GM19397 (cell line): ENCODE measurements around the gene KIAA1755.

Experiments
- ATAC-seq: cut with Tn5 transposase; IDR thresholded peaks from one replicate; pipeline ENCODE4 v1.9.1; 2021; ENCODE audit warnings: mild to moderate bottlenecking, moderate library complexity; ENCODE audit not compliant: unreplicated experiment

KIAA1755 gene, protein sequence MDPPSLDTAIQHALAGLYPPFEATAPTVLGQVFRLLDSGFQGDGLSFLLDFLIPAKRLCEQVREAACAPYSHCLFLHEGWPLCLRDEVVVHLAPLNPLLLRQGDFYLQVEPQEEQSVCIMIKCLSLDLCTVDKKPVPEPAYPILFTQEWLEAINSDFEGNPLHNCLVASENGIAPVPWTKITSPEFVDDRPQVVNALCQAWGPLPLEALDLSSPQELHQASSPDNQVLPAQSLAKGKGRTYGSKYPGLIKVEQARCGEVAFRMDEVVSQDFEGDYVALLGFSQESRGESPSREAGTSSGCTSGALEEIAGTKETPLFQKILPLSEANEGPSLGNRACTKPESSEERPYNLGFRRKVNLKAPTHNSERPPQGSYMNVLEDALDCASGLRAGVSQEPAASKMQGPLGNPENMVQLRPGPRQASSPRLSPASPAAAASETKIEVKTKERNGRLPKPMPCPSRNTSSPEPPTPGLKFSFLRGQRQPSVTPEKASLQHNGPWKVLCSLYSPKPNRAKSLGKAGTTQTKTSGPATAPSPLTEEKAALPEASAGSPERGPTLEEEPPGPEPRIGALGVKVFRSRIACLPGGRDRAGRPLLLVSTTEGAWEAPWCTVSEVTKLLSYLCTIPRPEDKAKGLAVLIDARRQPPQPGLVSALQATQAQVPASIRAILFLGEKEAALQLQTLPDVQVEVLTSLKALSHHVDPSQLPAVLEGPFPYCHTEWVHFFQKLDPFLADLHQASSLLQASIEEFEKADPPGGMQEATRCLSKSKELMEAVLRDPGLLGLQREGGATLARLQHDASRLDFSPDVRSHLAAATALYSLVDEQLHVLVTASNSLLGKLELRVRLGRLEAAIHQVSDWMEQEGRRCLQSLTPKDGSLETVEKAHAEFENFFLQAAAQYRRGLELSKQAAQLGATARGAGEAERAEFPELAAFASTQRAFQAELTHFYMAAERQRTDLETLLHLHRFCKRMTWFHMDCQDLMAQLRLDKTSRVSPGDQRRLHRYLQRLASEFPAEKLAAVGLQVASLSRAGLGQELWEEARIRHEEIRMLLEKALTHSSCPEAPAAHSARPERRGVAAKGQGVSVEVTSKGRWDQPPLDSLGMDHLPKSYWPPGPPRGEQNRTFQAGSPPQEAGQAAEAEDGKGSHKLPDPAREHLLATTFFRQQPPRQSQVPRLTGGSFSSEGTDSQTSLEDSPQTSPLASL

DNA sequence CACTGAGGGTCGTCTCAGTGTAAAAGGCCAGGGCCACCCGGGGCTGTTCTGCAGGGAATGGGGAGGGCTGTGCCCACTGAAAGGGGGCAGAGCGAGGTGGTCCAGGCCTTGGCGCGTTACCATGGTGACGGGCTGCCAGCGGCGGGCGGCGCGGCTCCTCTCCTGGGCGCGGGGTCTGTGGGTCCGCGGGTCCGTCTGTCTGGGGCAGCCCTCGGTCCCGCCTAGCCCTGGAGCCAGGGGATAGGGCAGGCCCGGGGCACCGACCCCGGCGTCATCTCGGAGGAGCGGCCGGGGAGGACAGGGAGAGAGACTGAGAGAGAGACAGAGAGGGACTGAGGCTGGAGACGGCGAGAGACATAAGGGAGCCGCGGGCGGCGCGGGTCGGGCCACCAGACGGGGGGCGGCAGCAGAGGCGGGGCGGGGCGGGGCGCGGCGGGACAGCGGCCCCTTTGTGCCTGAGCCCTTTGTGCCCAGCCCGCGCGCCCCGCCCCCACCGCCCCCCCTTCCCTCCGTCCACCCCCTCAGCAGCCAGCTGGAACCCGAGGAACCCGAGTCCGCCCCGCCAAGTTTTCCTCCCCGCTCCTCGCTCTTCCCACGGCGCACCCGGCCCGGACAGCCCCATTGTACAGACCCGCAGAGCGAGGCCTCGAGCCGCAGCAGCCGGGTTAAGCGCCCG lies at the start of gene KIAA1755:
Gene KIAA1755, minus strand, starts transcription at position 358 of the 676 bp plus-strand sequence. Its CDS starts 235 bp downstream, at position 123.
- ATAC-seq, result no peak

DNA sequence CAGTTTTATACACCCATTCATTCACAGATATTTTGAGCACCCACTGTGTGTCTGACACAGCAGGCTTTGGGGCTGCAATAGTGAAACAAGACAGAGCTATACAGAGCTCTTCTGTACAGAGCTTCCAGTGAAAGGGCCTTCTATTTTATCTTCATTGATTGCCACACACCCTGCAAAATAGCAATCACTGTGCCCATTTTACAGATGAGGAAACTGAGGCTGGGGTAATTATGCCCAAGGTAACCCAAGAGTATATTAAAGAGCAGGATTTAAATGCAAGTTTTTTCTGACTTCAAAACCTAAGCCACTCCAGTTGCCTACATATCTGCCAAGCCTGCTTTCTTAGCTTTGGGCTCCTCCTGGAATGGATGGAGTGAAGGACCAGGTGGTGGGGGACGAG lies 47.9 kb upstream of the KIAA1755 start:
- ATAC-seq, result no peak

DNA sequence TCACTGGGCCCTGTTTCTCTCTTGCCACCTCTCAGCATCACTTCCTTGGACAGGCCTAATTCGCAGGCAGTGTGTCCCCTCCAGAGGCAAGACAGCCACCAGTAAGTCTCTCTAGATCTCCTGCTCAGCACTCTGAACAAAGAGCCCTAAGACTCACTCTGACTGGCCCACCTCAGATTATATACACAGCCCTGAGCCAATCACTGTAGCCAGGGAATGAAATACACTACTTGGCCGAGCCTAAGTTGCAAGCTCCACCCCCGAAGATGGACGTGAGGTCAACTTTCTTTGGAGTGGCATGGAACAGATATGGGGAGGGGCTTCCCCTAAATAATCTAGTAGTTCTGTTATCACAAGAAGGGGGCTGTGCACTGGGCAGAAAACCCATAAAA lies 47.5 kb upstream of the KIAA1755 start:
- ATAC-seq, result no peak

DNA sequence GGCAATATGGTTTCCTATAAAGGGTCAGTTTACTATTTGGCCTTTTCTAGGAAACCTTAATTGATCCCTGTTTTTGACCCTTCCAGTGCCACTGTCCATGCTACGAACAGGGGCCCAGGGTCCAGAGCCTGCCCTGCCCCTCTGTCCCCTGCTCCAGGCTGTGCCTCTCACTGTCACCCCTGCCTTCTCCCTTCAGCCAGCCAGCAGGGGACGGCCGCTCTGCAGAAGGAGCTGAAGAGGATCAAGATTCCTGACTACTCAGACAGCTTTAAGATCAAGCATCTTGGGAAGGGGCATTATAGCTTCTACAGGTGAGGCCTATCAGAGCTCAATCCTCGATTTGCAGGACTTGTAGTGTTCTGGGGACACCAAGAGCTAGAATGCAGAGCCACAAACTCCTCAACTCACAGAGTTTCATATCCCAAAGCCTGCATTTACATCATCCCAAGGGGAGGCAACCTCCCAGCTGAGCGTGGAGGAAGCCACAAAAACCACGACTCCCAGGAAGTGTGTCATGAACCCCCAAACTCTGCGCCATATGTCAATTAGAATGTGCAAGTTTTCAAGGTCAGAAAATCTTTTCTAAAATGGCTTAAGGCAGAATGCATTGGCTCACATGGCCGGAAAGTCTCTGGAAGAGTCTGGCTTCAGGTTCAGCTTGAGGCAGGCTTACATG lies 47.0 kb upstream of the KIAA1755 start:
- ATAC-seq, result no peak

DNA sequence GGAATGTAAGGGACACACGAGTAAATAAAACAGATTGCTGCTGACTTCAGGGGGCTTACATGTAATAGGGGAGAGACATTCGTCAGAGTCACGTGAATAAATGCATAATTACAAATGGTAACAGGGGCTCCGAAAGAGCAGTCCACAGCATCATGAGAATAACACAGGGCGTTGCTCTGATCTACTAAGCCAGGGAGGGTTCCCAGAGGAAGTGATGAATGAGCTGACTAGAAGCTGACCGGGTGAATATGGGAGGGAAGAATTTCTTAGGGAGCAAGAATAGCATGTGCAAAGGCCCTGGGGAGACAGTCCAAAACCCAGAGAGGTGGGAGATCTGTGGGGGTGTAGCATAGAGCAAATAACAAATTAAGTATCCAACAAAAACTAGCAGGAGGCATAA lies 45.8 kb upstream of the KIAA1755 start:
- ATAC-seq, result no peak

DNA sequence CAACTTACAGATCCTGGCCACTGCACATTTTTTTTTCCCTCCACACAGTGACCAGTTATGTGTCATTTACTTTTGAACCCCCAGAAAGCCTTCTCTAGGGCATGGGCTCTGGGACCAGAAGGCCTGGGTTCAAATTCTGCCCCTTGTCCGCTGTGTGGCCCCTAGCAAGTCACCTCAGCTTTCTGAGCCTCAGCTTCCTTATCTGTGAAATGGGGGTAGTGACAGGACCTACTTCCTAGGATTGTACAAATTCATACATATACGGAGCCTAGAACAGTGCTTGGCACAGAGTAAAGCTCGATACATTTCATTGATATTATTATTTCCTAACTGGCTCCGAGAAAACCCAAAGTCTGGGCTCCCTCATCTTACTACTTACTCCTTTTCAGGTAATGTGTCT lies 45.0 kb upstream of the KIAA1755 start:
- no peak for ATAC-seq

DNA sequence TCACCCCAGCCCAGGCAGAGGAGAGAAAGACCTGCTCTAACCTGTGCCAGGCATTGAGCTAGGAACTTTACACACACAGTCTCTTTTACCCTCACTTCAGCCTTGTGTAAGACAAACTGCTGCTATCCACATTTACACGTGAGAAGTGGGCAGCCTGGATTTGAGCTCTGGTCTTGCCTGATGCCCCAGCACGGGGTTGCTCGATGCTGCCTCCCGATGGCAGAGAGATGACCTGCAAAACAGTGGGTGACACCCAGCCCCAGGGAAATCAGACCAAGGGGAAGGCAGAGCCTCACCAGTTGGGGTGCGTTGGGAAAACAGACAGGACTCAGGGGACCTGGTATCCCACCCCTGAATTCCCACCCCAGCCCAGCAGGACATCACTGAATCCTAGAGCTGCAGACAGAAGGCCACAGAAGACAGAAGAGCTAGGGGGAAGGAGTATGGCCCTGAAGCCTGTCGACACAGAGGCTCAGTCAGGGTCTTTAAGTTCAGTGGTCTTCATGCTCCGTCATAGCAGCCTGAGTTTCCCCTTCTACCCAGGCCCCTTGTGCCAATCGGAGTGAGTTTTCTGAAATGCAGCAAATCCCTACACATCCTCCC lies 44.4 kb upstream of the KIAA1755 start:
- no peak for ATAC-seq

DNA sequence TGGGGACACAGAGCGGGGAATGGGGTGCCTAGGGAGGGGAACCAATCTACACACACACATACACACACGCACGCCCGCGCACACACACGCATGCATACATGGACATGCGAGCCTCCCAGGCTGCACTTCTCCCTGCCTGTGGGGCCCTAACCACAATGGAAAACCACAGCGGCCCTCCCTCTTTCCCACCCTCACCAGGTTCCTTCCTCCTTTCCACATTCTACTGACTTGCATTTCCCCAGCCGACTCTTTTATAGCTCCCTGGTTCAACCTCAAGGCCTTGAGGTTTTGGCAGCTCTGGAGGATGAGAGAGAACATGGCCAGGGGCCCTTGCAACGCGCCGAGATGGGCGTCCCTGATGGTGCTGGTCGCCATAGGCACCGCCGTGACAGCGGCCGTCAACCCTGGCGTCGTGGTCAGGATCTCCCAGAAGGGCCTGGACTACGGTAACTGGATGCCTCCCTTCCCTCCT lies 43.4 kb upstream of the KIAA1755 start, which contains the start of gene BPI:
Gene BPI, plus strand, starts transcription at position 249 of the 472 bp plus-strand sequence. Its CDS starts 68 bp downstream, at position 317.
- no peak for ATAC-seq

DNA sequence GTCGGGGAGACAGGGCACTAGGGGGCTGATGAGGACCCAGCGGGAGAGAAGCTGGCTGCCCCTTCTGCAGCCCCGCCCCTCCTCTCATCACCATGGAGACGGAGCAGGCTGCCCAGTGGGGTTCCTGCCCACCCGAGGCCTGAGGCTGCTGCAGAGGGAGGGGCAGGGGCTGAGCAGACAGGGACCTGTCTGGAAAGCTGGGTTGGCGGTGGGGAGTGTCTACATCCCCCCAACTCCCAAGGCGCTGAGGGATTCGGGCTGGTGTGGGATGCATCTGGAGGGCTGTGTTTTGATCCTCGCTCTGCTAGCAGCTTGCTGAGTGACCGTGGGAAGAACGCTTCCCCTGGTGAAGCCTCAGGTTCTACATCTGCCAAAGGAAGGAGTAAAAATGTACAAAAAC lies 42.3 kb upstream of the KIAA1755 start:
- ATAC-seq, result no peak

DNA sequence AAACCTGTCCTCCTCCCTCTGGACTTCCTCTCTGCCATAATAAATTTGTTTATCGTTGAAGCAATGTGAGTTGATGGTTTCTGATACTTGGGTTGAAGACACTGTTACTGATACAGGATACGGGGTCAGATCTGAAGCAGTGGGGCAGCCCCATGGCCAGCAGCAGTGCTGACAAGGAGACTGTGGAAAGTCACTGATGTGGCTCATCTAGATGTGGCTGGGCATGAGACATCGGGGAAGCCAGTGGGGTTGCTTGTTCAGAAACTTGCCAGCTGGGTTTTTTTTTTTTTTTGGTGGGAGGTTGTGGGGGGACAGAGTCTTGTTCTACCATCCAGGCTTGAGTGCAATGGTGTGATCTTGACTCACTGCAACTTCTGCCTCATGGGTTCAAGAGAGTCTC lies 40.8 kb upstream of the KIAA1755 start:
- ATAC-seq, result no peak

DNA sequence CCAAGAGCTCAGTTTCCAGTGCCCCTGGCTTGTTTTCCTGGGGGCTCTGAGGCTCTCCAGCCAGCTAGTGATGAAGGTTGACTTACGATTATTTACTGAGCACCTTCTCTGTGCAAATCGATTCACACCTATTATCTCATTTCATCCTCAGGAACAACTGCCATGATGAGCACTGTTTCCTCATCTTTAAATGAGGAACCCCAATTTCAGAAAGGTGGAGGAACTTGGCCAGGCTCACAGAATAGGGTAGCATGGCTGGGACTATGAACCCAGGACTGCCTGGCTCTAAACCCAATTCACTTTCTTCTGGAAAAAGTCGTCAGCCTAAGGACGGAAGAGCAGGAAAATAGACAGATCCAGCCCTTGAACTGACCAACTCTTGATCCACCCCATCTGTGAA lies 39.9 kb upstream of the KIAA1755 start:
- no peak for ATAC-seq

DNA sequence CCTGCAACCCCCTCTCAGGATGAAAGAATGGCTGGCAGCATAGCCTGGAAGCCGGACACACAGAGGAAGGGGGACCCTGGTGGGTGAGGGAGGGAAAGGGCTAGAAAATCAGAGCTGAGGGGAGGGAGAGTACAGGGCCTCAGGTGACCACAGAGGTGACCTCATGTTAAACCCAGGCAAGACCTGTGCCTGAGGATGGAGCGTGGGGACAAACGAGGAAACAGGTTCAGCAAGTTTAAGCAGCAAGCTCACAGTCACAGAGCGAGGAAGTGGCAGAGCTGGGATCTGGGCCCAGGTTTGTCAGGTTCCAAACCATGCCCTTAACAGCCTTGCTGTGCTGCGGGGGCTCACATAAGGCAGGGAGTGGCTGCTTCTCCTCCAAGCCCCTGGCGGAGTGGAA lies 39.4 kb upstream of the KIAA1755 start:
- ATAC-seq, result no peak

DNA sequence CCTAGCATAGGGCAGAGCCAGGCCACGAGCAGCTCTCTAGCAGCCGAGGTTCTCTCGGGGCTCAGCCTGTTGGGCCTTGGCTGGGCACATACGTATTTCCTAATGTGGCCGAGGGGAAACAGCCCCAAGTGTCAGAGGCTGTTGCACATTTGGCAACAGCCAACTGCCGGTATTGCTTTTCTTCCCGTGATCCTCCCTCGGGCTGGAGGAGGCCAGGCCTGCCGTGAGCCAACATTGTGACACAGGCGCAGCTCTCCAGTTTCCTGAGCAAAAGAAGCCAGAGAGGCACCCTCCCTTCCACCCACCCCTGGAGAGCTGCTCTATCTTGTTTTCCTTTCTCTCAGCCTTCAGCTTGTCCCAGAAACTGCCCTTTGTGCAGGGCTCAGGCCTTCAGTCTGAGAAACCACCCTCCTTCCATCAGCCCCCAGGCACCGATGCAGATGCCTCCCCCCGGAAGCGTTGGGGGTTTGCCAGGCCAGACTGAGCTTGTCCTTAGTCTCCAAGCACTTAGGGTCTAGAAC lies 38.3 kb upstream of the KIAA1755 start:
- no peak for ATAC-seq

DNA sequence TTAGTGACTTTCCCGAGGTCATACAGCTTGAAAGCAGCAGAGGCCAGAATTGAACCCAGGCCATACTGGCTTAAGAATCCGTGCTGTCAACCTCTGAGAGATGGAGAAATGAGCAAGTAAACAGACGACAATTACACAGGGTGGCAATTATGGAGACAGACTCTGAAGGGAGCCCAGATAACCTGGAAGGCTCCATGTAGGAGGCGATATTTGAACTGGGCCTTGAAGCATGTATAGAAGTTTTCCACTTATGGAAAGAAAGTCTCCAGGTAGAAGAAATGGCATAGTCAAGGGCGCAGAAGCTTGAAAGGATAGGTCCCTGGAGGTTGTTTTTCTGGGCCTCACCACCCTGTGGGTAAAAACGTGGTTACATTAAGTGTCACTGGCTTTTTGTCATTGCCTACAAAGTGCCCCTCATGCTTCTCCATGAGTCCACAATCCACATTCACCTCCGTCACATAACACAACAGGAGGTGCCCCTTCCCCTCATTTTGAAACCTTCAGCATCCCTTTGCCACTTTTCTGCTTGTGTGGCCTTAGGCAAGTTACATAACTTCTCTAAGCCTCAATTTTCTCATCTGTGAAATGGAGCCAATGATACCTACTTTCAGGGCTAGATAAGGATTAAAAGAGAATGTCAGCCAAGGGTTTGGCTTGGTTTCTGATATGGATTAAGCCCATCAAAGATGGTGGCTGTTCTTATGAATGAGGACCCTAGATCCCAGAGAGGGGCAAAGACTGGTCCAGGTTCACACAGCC lies 37.6 kb upstream of the KIAA1755 start:
- ATAC-seq, result no peak

DNA sequence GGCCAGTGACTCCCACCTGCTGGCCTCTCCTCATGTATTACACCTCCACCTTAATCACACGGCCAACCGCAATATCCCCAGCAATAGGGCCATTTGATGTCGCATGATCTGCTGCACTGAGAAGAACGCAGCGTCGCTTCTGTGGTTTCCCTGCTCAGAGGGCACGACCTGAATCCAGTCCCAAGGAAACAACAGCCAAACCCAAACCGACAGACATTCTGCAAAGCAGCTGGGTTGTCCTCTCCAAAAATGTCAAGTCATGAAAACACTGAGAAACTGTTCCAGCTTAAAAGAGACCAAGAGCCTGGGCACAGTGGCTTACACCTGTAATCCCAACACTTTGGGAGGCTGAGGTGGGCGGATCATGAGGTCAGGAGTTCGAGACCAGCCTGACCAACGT lies 35.9 kb upstream of the KIAA1755 start:
- ATAC-seq, result no peak

DNA sequence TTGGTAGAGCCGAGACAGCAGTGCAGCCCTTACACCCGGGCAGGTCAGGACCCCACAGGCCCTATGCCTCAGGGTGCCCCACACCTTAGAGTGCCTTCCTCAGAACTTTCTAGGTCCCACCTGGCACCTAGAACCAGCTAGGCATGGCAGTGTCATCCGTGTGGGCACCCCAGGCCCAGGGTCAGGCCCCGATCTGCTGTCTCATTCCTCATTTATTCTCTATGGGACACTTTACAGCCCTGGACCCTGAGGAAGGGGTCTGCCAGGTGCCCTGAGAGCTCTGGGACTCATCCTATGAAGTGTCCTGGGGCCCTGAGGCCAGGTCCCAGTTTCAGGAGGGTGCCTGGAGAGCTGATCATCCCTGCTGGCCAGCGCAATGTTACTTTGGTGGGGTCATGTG lies 35.3 kb upstream of the KIAA1755 start:
- no peak for ATAC-seq

DNA sequence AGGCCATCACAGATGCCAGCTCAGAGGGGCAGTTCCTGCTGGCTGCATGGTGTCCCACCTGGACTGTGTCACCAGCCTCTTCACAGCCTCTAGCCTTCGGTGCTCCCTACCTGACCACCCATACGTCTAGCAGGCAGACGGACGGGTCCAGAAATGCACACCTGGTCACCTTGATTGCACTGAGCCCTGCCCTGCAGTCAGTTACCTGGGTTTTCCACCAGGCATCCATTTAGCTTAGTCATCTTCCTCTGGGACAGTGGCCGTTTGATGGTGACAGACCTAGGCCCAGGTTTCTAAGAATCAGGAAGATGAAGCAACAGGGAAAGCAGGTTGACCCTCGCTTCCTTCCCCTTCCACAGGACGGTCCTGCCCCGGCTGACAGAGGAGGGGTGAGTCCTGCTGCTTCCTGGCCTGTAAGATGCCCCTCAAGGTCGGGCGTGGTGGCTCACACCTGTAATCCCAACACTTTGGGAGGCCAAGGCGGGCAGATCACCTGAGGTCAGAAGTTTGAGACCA lies 33.6 kb upstream of the KIAA1755 start:
- no peak for ATAC-seq

DNA sequence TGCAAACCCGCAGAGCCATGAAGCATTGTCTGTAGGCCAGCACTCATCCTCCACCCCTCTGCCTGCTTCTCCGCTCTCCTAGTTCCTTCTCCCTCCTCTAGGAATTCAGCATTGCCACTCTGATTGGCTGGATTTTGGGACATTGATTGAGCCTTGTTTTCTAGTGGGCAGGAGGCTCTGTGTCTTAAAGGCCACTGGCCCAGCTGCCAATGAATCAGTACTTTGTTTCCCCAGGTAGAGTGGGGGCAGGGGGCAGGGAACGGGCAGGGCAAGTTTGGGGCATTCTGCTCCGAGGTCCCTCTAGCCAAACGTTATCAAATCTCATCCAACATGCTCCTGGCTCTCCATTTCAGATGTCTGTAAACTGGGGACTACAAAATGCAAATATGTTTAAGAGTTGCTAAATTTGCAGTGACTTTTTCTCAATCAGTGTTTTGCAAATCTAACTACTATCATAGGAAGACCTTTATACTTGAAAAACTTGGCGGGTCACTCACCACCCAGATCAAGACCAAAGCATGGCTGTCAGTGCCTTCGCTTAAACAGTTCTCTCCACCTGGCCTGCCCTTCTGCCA lies 33.0 kb upstream of the KIAA1755 start:
- ATAC-seq, result no peak
